22Rv1 (cell line): Measurements from ENCODE around the gene MAN1C1.

Experiments used
- ZFX ChIP-seq: fragments of 450-650 bp; IDR thresholded peaks from 2 replicates; pipeline ENCODE4 v1.6.1; 2017; ENCODE audit warnings: antibody characterized with exemption, borderline replicate concordance
- TF ChIP-seq, protein P1 (sequence below): fragments of 450-650 bp; IDR thresholded peaks from 2 replicates; pipeline ENCODE4 v1.5.1; 2017; ENCODE audit warnings: mild to moderate bottlenecking

GRCh38 chr1:25651036-25651640, 34.5 kb downstream of the MAN1C1 start:
- TF ChIP-seq, protein P1, sequence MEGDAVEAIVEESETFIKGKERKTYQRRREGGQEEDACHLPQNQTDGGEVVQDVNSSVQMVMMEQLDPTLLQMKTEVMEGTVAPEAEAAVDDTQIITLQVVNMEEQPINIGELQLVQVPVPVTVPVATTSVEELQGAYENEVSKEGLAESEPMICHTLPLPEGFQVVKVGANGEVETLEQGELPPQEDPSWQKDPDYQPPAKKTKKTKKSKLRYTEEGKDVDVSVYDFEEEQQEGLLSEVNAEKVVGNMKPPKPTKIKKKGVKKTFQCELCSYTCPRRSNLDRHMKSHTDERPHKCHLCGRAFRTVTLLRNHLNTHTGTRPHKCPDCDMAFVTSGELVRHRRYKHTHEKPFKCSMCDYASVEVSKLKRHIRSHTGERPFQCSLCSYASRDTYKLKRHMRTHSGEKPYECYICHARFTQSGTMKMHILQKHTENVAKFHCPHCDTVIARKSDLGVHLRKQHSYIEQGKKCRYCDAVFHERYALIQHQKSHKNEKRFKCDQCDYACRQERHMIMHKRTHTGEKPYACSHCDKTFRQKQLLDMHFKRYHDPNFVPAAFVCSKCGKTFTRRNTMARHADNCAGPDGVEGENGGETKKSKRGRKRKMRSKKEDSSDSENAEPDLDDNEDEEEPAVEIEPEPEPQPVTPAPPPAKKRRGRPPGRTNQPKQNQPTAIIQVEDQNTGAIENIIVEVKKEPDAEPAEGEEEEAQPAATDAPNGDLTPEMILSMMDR = no peak
- TF ChIP-seq ZFX = no peak
